Upper lobe of left lung (tissue), 4 donors: ENCODE data around the gene PTPN1.

Experiments used
- CTCF ChIP-seq, 6 experiments: fragments of 450-650 bp in 4 of 6; fragments of 200-600 bp in 2 of 6; sonication (generic) in 2 of 6; IDR thresholded peaks; one replicate each; pipeline ENCODE4 v1.5.1; 2016 to 2019; ENCODE audit warnings: antibody characterized with exemption in 6 of 6
- POLR2A ChIP-seq, 4 donors: fragments of 450-650 bp; IDR thresholded peaks; one replicate each; pipeline ENCODE4 v1.5.1; 2016 to 2017; ENCODE audit warnings: antibody characterized with exemption in 4 of 4, mild to moderate bottlenecking in 2 of 4

GRCh38 chr20:50491168-50491567, 19.0 kb upstream of the PTPN1 start:
- TF ChIP-seq CTCF (IDR thresholded peaks at IDR 0.05) = no peak
- TF ChIP-seq POLR2A (IDR thresholded peaks at IDR 0.05) = no peak
